ENCODE measurements around the gene ZNF225. TPM values are rescaled to one million over a fixed set of nuclear protein-coding genes. Genes with fewer than 3 reads are reported as not detected.

The ZNF225 gene
- total RNA-seq = 1 to 10 TPM; 3.3 to 6.2 (median 3.9) TPM

GRCh38 chr19:44113138-44113783, at the start of gene ZNF225:
Gene ZNF225 (plus strand): TSS chr19:44113399. CDS start chr19:44115828, 2,429 bp downstream.
- no peak for TF ChIP-seq POLR2A (IDR thresholded peaks at IDR 0.05; ENCODE audit: low read depth)
- no peak for TF ChIP-seq EP300 (IDR thresholded peaks at IDR 0.05)
- TF ChIP-seq POLR2AphosphoS5 (IDR thresholded peaks at IDR 0.05) = peak; percentile 75 to 93
- TF ChIP-seq, protein P1, sequence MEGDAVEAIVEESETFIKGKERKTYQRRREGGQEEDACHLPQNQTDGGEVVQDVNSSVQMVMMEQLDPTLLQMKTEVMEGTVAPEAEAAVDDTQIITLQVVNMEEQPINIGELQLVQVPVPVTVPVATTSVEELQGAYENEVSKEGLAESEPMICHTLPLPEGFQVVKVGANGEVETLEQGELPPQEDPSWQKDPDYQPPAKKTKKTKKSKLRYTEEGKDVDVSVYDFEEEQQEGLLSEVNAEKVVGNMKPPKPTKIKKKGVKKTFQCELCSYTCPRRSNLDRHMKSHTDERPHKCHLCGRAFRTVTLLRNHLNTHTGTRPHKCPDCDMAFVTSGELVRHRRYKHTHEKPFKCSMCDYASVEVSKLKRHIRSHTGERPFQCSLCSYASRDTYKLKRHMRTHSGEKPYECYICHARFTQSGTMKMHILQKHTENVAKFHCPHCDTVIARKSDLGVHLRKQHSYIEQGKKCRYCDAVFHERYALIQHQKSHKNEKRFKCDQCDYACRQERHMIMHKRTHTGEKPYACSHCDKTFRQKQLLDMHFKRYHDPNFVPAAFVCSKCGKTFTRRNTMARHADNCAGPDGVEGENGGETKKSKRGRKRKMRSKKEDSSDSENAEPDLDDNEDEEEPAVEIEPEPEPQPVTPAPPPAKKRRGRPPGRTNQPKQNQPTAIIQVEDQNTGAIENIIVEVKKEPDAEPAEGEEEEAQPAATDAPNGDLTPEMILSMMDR (IDR thresholded peaks at IDR 0.05) = peak in 2 of 3 experiments; percentile 21 to 26
- DNase-seq (ENCODE audit: extremely low spot score) = peak; percentile 98
- intact Hi-C loops (cut with DNase I) = loop anchor here (2.0 to 5.0 kb wide), 5 partner anchors 18 to 111 kb away; partner anchors contain the start of genes ZNF223, ZNF224, ZNF230 and ZNF284

DNA sequence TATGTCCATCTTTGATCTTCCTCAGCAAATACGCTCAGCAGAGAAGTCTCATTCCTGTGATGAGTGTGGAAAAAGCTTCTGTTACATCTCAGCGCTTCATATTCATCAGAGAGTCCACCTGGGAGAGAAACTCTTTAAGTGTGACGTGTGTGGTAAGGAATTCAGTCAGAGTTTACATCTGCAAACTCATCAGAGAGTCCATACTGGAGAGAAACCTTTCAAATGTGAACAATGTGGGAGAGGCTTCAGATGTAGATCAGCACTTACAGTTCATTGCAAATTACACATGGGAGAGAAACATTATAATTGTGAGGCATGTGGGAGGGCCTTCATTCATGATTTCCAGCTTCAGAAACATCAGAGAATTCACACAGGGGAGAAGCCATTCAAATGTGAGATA, 46.9 kb upstream of the ZNF225 start:
- H3K27me3 ChIP-seq = no peaks in the 10 kb centered on the region
- 77% methylated on average over 3 of the region's 3 CpGs for WGBS
- intact Hi-C loops (cut with DNase I) = no loop called here
- no peak for TF ChIP-seq POLR2A (IDR thresholded peaks at IDR 0.05; ENCODE audit: low read depth)
- no peak for TF ChIP-seq POLR2AphosphoS5 (IDR thresholded peaks at IDR 0.05)
- no peak for TF ChIP-seq EP300 (IDR thresholded peaks at IDR 0.05)
- TF ChIP-seq, protein P1 (IDR thresholded peaks at IDR 0.05) = no peak
- no peak for DNase-seq (ENCODE audit: extremely low spot score)
- peaks cover 0 to 66% (median 38%) of the 10 kb centered on the region in 4 donors for H3K9me3 ChIP-seq
- no peak overlapping the region for H3K27ac ChIP-seq (replicated peaks in 1 of 4)
- peaks cover 0 to 3% (median 1%) of the 10 kb centered on the region in 4 donors for H3K4me1 ChIP-seq
- peaks cover 29 to 68% (median 58%) of the 10 kb centered on the region in 4 donors for H3K36me3 ChIP-seq
- H3K4me3 ChIP-seq = no peak overlapping the region

More at GRCh38 chr19:44113138-44113783, at the start of gene ZNF225:
- Histone ChIP-seq H3K9me3 (peaks cover 0 to 36% (median 20%) of the 10 kb centered on the region in 4 donors), H3K4me3 (peak within 1 kb of the TSS; percentile 66 to 84 (median 68)), H3K27ac (replicated peaks in 1 of 4) (peak within 1 kb of the TSS; percentile 65 to 88 (median 78)), H3K27me3 (no peaks in the 10 kb centered on the region), H3K4me1 (peaks cover 14 to 23% (median 20%) of the 10 kb centered on the region in 4 donors), H3K36me3 (peaks cover 5 to 22% (median 21%) of the 10 kb centered on the region in 4 donors)
- 0% methylated on average over 32 of the region's 44 CpGs for WGBS

GRCh38 chr19:44069415-44069814, 43.8 kb upstream of the ZNF225 start:
- intact Hi-C loops (cut with DNase I) = no loop called here
- WGBS = 100% methylated on average over 1 of the region's 1 CpG

DNA sequence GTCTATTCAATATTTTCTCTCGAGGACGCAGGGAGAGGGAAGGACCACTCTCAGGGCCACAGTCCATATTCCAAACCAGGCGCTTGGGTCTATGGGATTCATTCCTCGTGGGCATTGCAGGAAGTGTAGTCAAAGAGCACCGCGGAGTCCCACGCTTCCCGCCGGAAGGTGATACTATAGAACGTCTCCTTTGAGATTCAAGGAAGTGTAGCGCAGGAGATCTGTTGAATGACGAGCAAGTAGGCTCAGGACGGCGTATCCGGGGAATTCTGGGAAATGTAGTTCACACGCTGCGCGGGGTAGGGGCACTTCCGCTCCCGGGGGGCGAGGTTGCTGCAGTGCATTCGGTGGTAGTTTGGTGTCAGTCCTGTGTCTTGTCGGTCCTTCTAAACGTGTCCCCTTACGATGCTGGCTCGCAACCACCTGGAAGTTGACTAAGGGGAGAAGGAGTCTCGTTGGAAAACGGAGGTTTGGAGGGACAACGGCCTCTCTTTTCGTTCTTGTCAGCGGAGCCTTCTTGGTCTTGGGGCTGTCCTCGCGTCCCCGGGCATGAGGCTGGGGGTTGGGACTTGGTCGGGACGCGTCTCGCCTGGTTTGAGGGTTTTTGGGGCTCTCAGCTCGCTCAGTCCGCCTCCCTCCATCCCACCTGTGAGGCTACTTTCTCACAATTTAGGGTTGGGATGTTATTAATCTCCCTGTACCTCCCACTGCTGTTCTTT, 41.2 kb upstream of the ZNF225 start, which contains the start of gene ZNF284:
Gene ZNF284 (plus strand): TSS at position 336 of the 719 bp plus-strand sequence. CDS start 4,231 bp downstream, outside the sequence.
- intact Hi-C loops (cut with DNase I) = loop anchor here (2.0 to 5.0 kb wide), 2 partner anchors 23 to 40 kb away; partner anchors contain the start of genes ZNF224 and ZNF225
- under 1% methylated on average over 40 of the region's 40 CpGs for WGBS
- peak; percentile 96 for DNase-seq (ENCODE audit: extremely low spot score)
- Histone ChIP-seq H3K27ac (replicated peaks in 1 of 4) (peak within 1 kb of the TSS; percentile 53 to 70 (median 66)), H3K4me3 (peak within 1 kb of the TSS; percentile 54 to 75 (median 74)), H3K4me1 (peaks cover 13 to 20% (median 16%) of the 10 kb centered on the region in 4 donors), H3K9me3 (peaks cover 0 to 26% (median 13%) of the 10 kb centered on the region in 4 donors), H3K27me3 (no peaks in the 10 kb centered on the region), H3K36me3 (peaks cover 0 to 17% (median 11%) of the 10 kb centered on the region in 4 donors)
- TF ChIP-seq POLR2AphosphoS5 (IDR thresholded peaks at IDR 0.05) (peak; percentile 73 to 87), POLR2A (IDR thresholded peaks at IDR 0.05; ENCODE audit: low read depth) (no peak)

More at GRCh38 chr19:44069415-44069814, 43.8 kb upstream of the ZNF225 start:
- no peak for DNase-seq (ENCODE audit: extremely low spot score)
- H3K27ac ChIP-seq (replicated peaks in 1 of 4) = no peak overlapping the region
- peaks cover 13 to 20% (median 16%) of the 10 kb centered on the region in 4 donors for H3K4me1 ChIP-seq
- no peak overlapping the region for H3K4me3 ChIP-seq
- peaks cover 0 to 51% (median 33%) of the 10 kb centered on the region in 4 donors for H3K9me3 ChIP-seq
- peaks cover 10 to 37% (median 28%) of the 10 kb centered on the region in 4 donors for H3K36me3 ChIP-seq
- H3K27me3 ChIP-seq = no peaks in the 10 kb centered on the region
- TF ChIP-seq, protein P1 (IDR thresholded peaks at IDR 0.05) = no peak
- no peak for TF ChIP-seq POLR2A (IDR thresholded peaks at IDR 0.05; ENCODE audit: low read depth)
- TF ChIP-seq POLR2AphosphoS5 (IDR thresholded peaks at IDR 0.05) = no peak
- TF ChIP-seq EP300 (IDR thresholded peaks at IDR 0.05) = no peak

Data from esophagus muscularis mucosa (tissue), 4 donors.